Measurements from ENCODE around the gene MAML3. TPM values are rescaled to one million over a fixed set of nuclear protein-coding genes. Genes with fewer than 3 reads are reported as not detected.

Gene MAML3
- total RNA-seq, 1 donor from 2014 or later = 8.0 TPM

- TF ChIP-seq, protein P1, sequence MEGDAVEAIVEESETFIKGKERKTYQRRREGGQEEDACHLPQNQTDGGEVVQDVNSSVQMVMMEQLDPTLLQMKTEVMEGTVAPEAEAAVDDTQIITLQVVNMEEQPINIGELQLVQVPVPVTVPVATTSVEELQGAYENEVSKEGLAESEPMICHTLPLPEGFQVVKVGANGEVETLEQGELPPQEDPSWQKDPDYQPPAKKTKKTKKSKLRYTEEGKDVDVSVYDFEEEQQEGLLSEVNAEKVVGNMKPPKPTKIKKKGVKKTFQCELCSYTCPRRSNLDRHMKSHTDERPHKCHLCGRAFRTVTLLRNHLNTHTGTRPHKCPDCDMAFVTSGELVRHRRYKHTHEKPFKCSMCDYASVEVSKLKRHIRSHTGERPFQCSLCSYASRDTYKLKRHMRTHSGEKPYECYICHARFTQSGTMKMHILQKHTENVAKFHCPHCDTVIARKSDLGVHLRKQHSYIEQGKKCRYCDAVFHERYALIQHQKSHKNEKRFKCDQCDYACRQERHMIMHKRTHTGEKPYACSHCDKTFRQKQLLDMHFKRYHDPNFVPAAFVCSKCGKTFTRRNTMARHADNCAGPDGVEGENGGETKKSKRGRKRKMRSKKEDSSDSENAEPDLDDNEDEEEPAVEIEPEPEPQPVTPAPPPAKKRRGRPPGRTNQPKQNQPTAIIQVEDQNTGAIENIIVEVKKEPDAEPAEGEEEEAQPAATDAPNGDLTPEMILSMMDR (IDR thresholded peaks at IDR 0.05) = no peak
- Mint-ChIP-seq H3K27ac (ENCODE audit: unreplicated experiment) (no peak overlapping the region), H3K9me3 (ENCODE audit: unreplicated experiment) (no peaks in the 10 kb centered on the region), H3K27me3 (ENCODE audit: unreplicated experiment) (peaks cover 16% of the 10 kb centered on the region), H3K4me3 (ENCODE audit: unreplicated experiment) (no peak overlapping the region), H3K36me3 (ENCODE audit: unreplicated experiment) (no peaks in the 10 kb centered on the region), H3K4me1 (ENCODE audit: unreplicated experiment) (peaks cover 9% of the 10 kb centered on the region)
- DNase-seq (ENCODE audit: extremely low spot score, unreplicated experiment) = no peak
These were observed 194.6 kb downstream of the MAML3 start for GRCh38 chr4:139959396-139959795.

DNA sequence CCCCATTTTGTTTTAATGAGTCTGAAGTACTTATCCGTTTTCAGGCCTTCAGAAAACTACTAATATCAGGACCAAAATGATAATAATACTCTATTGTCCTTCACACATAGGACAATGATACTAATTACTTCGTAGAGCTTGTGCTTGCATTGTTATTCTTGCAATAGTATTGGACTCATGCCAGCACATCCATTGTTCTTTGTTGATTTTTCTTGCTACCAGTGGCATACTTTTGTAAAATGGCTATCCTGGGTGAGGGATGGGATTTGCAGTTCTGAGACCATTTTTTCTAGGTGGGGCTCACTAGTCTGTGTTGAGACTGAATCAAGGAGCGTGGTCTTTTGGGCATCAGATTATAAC lies 195.3 kb downstream of the MAML3 start:
- Mint-ChIP-seq H3K4me1 (ENCODE audit: unreplicated experiment) (peaks cover 7% of the 10 kb centered on the region), H3K4me3 (ENCODE audit: unreplicated experiment) (no peak overlapping the region), H3K27me3 (ENCODE audit: unreplicated experiment) (peaks cover 16% of the 10 kb centered on the region), H3K36me3 (ENCODE audit: unreplicated experiment) (no peaks in the 10 kb centered on the region), H3K27ac (ENCODE audit: unreplicated experiment) (no peak overlapping the region), H3K9me3 (ENCODE audit: unreplicated experiment) (no peaks in the 10 kb centered on the region)
- TF ChIP-seq, protein P1 (IDR thresholded peaks at IDR 0.05) = no peak
- DNase-seq (ENCODE audit: extremely low spot score, unreplicated experiment) = no peak

GRCh38 chr4:139957986-139958738 lies 195.8 kb downstream of the MAML3 start:
- Mint-ChIP-seq H3K4me3 (ENCODE audit: unreplicated experiment) (no peak overlapping the region), H3K36me3 (ENCODE audit: unreplicated experiment) (no peaks in the 10 kb centered on the region), H3K9me3 (ENCODE audit: unreplicated experiment) (no peaks in the 10 kb centered on the region), H3K27me3 (ENCODE audit: unreplicated experiment) (peaks cover 16% of the 10 kb centered on the region), H3K4me1 (ENCODE audit: unreplicated experiment) (peaks cover 11% of the 10 kb centered on the region), H3K27ac (ENCODE audit: unreplicated experiment) (no peak overlapping the region)
- TF ChIP-seq, protein P1 (IDR thresholded peaks at IDR 0.05) = no peak
- no peak for DNase-seq (ENCODE audit: extremely low spot score, unreplicated experiment)

GRCh38 chr4:139957065-139957464 lies 196.9 kb downstream of the MAML3 start:
- no peak overlapping the region for H3K27ac Mint-ChIP-seq (ENCODE audit: unreplicated experiment)
- TF ChIP-seq, protein P1 (IDR thresholded peaks at IDR 0.05) = no peak
- no peak overlapping the region for H3K4me3 Mint-ChIP-seq (ENCODE audit: unreplicated experiment)
- DNase-seq (ENCODE audit: extremely low spot score, unreplicated experiment) = no peak
- H3K9me3 Mint-ChIP-seq (ENCODE audit: unreplicated experiment) = no peaks in the 10 kb centered on the region
- peaks cover 16% of the 10 kb centered on the region for H3K27me3 Mint-ChIP-seq (ENCODE audit: unreplicated experiment)
- peaks cover 3% of the 10 kb centered on the region for H3K36me3 Mint-ChIP-seq (ENCODE audit: unreplicated experiment)
- H3K4me1 Mint-ChIP-seq (ENCODE audit: unreplicated experiment) = peaks cover 14% of the 10 kb centered on the region

- no peak overlapping the region for H3K4me3 Mint-ChIP-seq (ENCODE audit: unreplicated experiment)
- H3K36me3 Mint-ChIP-seq (ENCODE audit: unreplicated experiment) = peaks cover 3% of the 10 kb centered on the region
- H3K9me3 Mint-ChIP-seq (ENCODE audit: unreplicated experiment) = no peaks in the 10 kb centered on the region
- TF ChIP-seq, protein P1 (IDR thresholded peaks at IDR 0.05) = no peak
- H3K27me3 Mint-ChIP-seq (ENCODE audit: unreplicated experiment) = peaks cover 16% of the 10 kb centered on the region
- H3K4me1 Mint-ChIP-seq (ENCODE audit: unreplicated experiment) = peaks cover 15% of the 10 kb centered on the region
- no peak for DNase-seq (ENCODE audit: extremely low spot score, unreplicated experiment)
- H3K27ac Mint-ChIP-seq (ENCODE audit: unreplicated experiment) = no peak overlapping the region
These were observed 197.4 kb downstream of the MAML3 start for GRCh38 chr4:139956507-139957017.
